ENCODE measurements around the gene LRP1-AS. TPM values are rescaled to one million over a fixed set of nuclear protein-coding genes. Genes with fewer than 3 reads are reported as not detected.

LRP1-AS gene
- polyA plus RNA-seq, 12 donors: 0.41 to 1.5 (median 0.98) TPM; not detected in 3

DNA sequence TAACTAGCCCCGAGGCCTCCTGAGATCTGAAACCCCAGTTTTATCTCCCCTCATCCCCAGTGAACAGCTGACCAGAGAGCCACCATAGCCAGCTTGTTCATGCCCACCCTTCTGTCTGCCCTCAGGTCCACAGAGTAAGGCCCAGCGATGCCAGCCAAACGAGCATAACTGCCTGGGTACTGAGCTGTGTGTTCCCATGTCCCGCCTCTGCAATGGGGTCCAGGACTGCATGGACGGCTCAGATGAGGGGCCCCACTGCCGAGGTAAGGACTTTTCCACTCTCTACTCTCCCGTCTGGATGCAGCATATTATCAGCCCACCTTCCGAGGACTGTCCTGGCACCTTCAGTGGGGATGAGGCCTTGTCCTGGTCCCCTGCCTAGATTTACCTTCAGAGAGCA, 6.2 kb downstream of the LRP1-AS start:
- no peak for DNase-seq

DNA sequence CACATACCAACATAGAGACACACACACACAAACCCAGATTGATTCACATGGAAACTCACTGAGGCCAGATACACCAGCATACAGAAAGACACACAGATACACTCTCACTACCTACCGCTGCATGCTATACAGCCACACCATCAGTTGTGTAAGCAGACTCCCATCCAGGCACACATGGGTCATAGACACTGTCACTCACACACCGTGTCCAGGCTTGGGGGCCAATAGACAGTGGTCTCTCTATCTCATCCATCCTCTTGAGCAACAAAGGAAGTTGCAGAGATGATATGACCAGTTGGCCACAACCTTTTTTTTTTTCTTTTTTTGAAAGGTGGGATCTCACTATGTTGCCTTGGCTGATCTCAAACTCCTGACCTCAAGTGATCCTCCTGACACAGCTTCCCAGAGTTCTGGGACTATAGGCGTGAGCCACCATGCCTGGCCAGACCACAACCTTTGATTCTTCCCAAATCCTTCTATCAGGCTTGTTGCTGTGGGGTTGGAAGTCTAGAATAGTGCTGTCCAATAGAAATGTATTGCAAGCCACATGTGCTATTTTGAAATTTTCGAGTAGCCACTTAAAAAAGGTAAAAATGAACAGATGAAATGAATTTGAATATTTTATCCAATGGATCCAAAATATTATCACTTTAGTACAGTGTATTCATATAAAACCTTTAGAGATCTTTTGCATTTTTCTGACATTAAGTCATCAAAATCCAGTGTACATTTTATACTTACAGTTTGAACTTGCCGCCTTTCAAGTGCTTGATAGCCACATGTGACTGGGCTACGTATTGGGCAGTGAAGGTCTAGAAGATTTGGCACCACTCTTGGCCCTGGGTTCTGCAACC, 7.4 kb downstream of the LRP1-AS start:
- DNase-seq: no peak

DNA sequence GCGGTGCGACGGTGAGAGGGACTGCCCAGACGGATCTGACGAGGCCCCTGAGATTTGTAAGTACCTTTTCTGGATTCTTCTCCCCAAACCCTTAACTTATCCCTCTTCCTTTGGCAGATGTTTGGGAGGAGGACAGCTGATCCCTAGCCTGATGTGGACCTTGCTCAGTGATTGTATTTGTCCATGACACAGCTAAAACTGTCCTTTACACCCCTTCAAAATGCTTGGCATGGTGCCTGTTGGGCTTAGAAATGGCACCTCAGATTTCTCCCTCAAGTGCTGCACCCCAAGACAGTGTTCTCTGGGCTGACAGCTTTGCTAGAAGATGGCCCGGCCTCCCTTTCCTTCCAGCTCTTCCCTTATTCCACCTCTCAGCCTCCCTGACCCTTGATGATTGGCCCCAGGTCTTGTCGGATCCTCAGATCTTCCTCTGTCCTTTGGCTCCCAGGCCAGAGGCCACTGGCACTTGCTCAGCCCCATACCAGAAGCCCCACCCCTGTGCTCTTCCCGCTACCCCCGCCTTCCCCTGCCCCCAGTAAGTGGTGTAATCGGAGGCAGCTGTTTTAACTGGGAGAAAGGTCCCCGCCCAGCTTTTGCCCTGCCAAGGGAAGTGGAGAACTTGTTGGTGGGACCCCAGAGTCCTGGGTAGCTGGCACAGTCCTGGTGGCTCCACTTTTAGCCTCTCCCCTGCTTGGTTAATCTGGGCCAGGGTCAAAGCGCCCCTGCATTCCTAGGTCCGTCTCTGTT, 8.7 kb downstream of the LRP1-AS start:
- DNase-seq: no peak

DNA sequence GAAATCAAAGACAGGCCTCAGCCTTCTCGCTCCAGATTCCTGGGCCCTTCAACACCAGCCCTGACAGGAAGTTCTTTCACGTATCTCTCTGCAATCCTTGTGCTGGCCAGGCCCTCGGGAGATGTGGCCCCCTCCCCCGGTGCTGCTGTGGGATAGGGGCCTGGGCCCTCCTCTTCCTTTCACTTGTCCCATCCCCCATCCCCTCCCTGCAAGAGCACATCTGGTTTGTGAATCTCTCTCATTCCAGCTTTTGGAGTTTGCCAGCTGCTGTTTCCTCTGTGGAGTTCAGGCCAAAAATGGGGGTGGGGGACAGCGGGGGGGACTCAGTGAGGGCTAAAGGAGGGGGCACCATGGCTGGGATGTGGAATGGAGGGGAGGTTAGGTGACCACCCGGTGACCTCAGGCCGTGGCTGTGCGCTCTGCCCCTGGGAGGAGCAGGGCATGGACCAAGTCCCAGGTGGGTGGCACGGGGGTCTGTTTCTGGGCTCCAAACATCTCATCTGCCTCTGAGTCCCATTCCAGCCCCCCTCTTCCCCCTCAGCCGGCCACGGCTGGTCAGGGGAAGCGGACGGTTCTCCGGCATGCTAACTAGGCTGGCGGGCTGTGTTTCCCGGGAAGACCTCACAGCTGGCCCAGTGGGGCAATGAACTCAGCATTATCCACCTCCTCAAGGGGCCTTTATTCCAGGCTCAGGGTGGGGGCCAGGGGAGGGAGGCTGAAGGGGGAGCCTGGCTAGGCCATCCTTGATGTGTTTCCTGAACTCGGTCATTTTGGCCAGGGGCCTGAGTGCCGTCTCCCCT, 11.7 kb downstream of the LRP1-AS start:
- DNase-seq: peak; percentile 90

DNA sequence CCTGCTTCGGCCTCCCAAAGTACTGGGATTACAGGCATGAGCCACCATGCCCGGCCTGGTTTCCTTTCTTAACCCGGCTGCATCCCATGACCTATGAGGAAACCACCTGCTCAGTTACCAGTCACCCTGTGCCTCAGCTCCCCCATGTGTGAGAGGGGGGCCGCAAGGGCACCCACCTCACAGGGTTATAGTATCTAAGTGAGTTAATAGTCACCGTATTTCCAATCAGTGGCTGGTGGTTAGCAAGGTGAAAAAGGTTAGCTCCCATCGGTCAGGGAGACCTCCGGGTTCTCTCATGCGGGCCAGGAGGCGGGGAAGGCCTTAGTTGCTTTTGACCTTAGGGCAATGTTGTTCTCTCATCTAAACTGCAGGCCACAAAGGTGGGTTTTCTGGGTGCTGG, 12.5 kb downstream of the LRP1-AS start:
- DNase-seq: no peak

DNA sequence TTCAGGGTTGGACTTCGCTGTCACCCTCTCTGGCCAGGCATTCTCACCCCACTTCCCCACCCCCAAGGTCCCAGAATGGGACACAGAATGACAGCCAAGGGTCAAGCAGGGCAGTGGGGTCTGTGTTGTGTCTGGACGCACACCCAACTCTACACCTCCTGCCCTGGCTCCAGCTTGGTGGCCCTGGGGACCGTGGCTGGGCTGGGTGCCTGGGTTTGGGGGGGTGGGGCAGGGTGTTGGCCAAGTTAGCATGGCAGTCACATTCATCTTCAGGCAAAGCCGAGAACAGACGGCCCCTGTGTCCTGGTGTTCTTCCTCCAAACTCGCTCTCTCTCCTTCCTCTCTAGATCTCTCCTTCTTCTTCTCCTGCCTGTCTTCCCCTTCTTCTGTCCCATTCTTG, 13.5 kb downstream of the LRP1-AS start:
- no peak for DNase-seq

DNA sequence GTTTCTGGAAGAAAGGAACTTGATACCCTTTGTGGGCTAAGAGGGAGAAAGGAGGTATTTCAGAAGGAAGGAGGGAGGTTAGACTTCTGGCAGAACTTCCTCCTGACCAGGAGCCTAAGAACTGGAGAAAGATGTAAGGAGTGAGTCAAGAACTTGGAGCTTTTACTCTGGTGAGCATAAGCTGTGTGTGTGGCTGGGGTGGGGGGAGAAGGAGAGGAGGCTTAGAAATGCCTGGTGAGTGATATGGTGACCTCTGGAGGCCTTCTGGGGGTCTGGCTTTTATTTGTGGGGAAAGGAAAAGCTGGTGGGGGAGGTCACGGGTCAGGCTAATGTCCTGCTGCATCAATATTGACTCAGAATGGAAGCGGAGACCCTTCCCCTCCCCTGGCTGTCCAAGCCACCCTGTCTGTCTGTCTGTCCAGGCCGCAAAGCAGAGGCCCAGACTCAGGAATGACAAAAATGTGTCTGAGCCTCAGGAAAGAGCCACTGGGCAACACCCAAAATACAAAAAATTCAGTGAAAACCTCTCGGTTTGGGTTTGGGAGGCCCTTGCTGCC, 14.3 kb downstream of the LRP1-AS start:
- DNase-seq: no peak

DNA sequence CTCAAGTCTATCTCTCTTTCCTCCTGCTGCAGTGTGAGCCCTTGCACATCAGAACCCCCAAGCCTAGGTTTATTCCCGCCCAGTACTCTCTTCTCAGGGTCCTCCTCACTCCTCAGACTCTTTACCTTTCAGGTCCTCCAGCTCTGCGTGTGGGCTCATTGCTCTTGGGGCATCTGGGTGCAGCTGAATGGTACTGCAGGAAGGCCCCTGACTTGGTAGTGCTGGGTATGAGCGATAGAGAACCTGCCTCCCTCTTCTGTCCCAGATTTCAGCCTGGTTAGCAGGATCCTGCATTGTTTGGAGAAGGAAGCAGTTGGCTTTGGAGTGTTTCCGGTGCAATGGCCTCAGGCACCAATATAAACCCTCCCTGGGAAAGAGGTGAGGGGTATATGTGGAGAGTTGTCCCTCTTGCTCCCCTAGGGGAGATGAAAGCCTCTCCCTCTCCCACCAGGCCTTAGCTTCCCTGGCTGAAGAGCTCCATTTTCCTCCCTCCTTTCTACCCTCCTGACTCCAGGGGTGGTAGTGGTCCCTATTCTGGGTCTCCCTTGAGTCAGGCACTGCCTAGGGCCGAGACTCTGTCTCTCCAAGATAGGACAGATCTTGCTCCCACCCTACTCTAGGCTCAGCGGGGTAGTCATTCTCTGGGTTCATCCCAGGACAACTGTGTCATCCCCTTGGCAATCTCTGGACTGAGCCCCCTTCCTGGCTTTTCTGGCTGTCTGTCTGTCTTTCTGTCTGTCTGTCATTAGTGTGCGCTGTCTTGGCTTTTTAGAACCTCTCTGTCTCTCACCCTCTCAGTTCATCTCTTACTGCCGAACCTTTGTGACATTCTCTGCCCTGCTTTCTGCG, 15.3 kb downstream of the LRP1-AS start:
- no peak for DNase-seq

DNA sequence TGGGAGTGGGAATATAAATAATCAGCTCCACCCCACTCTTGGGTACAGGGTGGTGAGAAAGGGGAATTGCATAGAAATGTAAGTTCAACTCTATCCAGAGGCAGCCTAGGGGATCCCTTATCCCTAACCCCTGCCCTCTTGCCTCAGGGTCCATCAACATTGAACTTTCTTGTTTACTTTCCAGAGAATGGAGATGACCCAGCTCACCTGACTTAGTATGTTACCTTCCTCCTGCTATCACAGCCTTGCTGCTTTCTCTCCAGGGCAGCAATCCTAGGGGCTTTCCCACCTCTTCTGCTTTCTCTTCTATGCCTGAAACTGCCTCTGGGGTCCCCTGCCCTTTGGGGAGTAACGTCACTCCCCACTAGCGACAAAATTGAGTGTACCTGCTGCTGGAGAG, 16.5 kb downstream of the LRP1-AS start:
- DNase-seq: no peak

DNA sequence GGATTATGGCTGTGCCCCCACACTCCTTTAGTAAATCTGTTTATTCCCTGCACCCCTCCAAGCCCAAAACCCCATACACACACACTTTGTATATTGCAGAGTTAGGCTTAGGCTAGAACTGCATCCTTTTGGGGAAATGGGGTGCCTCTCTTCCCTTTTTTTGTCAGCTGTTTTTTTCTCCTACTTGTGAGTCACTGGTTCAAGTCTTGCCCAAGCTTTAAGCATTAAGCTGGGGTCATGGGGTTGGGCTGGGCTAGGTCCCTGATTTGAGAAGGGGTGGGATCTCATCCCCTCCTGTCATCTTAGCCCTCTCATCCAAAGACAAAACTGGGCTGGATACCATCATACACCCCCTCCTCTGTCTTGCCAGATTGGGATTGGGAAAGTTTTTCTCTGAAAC, 17.5 kb downstream of the LRP1-AS start:
- DNase-seq: no peak

DNA sequence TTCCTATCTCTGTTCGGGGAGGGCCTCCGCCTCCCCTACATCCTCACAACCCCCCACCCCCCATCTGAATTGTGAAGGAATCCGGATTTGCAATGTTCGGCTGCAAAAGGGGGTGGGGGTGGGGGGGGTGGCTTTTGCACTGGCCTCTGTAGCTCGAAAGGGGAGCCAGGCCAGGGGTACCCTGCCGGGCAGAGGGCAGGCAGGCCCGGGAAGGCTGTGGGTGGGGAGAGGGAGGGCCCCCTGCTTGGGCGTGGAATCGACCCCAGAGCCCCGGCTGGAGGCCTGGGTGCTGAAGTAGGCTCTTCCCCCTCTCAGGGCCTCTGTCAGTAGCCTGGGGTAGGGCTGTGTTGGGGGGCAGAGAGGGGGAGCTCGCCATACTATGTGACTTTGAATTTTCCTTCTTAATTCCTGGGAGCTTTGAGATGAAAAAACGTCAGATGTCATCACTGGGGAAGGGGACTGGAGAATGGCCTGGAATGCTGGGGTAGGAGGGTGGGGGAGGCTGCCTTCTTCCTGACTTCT, 18.0 kb downstream of the LRP1-AS start:
- no peak for DNase-seq

DNA sequence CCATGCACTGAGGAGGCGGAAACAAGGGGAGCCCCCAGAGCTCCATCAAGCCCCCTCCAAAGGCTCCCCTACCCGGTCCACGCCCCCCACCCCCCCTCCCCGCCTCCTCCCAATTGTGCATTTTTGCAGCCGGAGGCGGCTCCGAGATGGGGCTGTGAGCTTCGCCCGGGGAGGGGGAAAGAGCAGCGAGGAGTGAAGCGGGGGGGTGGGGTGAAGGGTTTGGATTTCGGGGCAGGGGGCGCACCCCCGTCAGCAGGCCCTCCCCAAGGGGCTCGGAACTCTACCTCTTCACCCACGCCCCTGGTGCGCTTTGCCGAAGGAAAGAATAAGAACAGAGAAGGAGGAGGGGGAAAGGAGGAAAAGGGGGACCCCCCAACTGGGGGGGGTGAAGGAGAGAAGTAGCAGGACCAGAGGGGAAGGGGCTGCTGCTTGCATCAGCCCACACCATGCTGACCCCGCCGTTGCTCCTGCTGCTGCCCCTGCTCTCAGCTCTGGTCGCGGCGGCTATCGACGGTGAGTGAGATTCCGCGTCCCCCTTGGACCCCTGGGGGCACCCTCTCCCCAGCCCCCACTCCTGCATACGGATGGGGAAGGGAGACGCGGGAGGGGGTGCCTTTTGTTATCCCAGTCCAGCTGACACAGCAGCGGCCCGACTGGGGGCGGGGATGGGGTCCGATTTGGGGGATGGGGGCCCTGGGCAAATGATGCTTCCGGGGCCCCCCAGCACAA, 18.7 kb downstream of the LRP1-AS start:
- no peak for DNase-seq

DNA sequence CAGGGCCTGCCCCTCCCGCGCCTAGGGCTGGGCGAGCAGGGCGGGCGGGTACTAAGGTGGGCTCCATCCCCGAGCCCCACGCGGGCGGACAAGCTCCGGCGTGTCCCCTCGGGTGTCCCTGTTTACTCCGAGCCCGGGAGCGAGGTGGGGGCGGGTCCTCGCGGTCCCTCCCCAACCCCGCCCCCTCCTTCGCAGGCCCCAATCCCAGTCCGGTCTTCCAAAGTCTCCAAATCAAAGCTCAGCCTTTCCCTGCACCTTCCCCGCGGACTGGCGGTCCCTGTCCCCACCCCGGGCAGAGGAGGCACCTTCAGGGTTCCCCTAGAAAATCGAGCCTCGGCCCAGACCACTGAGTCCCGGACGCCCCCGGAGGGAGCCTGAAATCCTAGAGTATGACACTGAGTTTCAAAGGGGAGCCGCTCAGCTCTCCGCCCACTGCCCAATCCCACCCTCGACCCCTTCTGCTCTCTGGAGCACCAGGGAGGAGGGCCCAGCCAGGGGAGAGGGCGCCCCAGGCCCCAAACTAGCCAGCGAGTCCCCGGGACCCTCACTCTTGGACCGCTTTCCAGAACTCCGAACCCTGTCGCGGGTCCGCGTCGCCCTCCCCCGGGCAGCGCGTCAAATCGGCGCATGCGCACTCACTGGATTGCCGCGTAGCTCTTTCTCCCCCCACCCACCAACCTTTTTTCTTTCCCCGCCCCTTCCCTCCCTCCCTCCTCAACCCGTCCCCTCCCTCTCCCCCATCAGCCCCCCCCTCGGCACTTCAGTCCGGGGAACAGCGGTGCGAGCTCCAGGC, 19.5 kb downstream of the LRP1-AS start, which contains the start of gene LRP1:
LRP1 (plus strand) TSS at position 758 of the 793 bp plus-strand sequence. CDS start 482 bp downstream, outside the sequence.
- DNase-seq: peak; percentile 95

DNA sequence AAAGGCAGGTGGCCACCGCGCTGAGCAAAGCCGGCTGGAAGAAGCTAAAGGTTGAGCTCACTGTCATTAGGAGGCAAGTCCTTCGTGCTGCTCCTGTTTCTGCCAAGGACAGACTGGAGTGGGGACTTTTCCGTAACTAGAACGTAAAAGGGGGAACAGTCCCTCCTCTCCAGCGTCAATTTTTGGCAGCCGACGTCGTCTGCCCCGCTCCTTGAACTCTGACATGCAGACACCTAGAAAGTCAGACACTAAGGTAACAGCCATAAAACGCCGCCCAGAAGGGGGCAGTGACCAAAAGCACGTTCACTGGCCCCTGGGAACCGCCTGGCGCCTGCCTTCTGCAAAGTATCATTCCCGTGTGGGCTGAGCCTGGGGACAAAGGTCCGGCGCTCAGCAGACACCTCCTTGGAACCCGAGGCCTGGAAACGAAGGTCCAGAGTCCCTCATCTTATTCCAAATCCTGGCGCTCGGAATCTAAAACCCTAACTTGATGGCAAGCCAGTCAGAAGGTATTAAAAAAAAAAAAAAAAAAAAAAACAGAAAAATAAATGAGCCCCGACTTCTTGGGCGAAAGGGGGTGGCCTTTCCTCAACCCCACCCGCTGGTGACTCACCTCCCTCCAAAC, 20.2 kb downstream of the LRP1-AS start:
- no peak for DNase-seq

DNA sequence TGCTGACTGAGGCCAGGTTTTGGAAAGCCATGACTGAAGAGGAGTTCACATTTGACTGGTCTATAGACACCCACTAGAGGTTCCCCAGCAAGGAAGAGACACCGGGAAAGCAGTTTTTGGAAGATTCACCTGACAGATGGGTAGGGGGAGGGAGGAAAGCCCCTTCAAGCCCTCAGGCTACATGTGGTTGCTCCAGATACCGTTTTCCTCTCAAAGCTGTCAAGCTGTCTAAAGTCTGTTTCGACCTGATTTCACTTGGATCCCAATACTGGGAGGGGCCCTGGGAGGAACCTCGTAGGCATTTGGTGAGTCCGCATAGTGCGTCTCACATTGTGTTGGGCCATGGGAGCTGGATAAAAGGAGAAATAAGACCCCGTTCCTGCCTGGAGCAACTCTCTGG, 20.9 kb downstream of the LRP1-AS start:
- DNase-seq: no peak

DNA sequence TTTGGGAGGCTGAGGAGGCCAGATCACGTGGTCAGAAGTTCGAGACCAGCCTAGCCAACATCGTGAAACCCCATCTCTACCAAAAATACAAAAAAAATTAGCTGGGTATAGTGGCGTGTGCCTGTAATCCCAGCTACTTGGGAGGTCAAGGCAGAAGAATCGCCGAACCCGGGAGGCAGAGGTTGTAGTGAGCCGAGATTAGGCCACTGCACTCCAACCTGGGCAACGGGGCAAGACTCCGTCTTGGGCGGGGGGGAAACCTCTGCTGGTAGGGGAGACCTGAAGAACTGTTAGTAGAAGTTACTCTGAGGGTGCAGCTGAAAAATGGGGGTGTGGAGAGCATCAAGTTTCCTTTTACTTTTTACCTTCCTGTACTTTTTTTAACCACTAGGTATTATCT, 21.4 kb downstream of the LRP1-AS start:
- DNase-seq: no peak

DNA sequence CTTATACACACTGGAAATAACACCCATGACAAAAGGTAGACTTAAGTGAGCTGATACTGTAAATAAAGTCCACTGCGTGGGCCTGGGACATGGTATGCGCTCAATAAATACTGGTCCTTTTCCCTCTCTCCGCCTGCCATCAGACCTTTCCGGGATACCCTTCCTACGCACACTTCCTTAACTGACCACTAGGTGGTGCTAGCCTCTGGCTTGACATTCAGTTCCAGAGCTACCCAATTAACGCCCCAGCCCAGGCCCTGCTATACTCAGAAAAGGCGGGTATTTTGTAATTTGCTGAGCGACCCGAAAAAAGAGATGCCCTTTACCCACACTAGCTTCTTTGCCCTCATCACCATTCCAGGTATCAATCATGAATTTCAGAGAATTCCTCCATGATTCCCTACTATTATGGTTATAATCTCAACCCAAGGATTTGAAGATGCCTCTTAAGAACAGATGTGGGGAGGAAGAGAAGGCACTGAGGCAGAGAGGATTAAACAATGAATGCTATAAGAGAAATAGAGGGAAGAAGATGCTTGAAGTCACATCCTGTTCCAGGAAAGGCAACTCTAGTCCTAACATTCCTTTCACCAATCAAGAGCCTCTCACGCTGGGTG, 23.1 kb downstream of the LRP1-AS start:
- DNase-seq: peak; percentile 84

DNA sequence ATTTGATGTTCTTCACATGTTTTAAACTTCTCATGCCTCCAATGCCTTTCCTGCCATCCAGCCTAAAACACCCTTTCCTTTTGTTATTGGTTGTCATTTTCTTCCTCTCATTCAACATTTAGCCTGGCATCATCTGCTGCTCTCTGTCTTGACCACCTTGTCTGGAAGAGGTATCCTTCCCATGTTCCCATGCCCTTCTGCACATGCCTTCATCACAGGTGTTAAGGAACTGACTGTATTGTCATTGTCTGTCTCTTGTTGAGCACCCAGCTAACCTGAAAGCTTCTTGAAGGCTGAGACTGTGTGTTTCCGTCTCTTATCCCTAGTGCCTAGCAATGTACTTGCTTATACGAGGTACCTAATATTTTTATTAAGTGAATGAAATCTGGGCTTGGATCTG, 23.6 kb downstream of the LRP1-AS start:
- DNase-seq: no peak
